ENCODE data around the gene RANBP9. TPM values are rescaled to one million over a fixed set of nuclear protein-coding genes. Genes with fewer than 3 reads are reported as not detected.
A peak's percentile ranks its signal among the peaks of the same experiment; 100 is the strongest.

RANBP9 gene
- polyA plus RNA-seq, 3 donors = 1.8 to 26.1 (median 2.0) TPM

GRCh38 chr6:13574571-13575376 lies 136.9 kb downstream of the RANBP9 start, which contains the start of gene SIRT5:
TSS of gene SIRT5 (plus strand) at chr6:13574601. CDS start at chr6:13584111, 9,510 bp downstream.
- H3K4me1 ChIP-seq (ENCODE audit: control insufficient read depth in 1 of 2, insufficient read depth in 2 of 2, low read length in 2 of 2) = peaks cover 11 to 18% of the 10 kb centered on the region in 2 donors
- peak within 1 kb of the TSS; percentile 71 to 94 (median 87) for H3K4me3 ChIP-seq (replicated peaks in 1 of 3; ENCODE audit: low read depth in 2 of 3, low read length in 3 of 3)
- H3K4me1 Mint-ChIP-seq = peaks cover 18% of the 10 kb centered on the region
- H3K27ac Mint-ChIP-seq = peak within 1 kb of the TSS; percentile 95 to 99 (median 97)
- H3K27me3 ChIP-seq (ENCODE audit: control insufficient read depth in 2 of 2, insufficient read depth in 2 of 2, low read length in 2 of 2) = no peaks in the 10 kb centered on the region
- H3K79me2 ChIP-seq (ENCODE audit: insufficient read depth, low read length) = no peaks in the 10 kb centered on the region
- H3K9me3 Mint-ChIP-seq = peaks cover 0 to 3% (median 0%) of the 10 kb centered on the region in 7 donors
- peak within 1 kb of the TSS; percentile 96 to 97 for H3K4me3 Mint-ChIP-seq
- H3K27me3 Mint-ChIP-seq (ENCODE audit: low read depth in 3 of 3) = peaks cover 4 to 6% (median 4%) of the 10 kb centered on the region in 3 donors
- no peaks in the 10 kb centered on the region for H4K20me1 ChIP-seq (ENCODE audit: insufficient read depth, low read length)
- peak within 1 kb of the TSS; percentile 90 for H3K9ac ChIP-seq (ENCODE audit: insufficient read depth, low read length, poor library complexity, severe bottlenecking)
- peak within 1 kb of the TSS; percentile 92 for H3K27ac ChIP-seq (ENCODE audit: low read depth in 1 of 2, low read length in 2 of 2)
- under 1% methylated on average over 51 of the region's 52 CpGs for WGBS (ENCODE audit: insufficient coverage)
- peak within 1 kb of the TSS; percentile 92 for H3K4me2 ChIP-seq (replicated peaks; ENCODE audit: extremely low read depth, low read length, poor library complexity, severe bottlenecking)
- intact Hi-C loops (cut with micrococcal nuclease) = loop anchor here (5.0 to 10.0 kb wide), 5 partner anchors 43 to 237 kb away; partner anchors contain the start of genes GFOD1 (in 2 of the 2) and NOL7 (in 1 of the 2)
- peak within 1 kb of the TSS; percentile 90 for H2AFZ ChIP-seq (ENCODE audit: insufficient read depth, low read depth, low read length, poor library complexity, severe bottlenecking)
- H3K9me3 ChIP-seq (replicated peaks in 1 of 2; ENCODE audit: control insufficient read depth in 1 of 2, insufficient read depth in 1 of 2, low read length in 2 of 2) = no peaks in the 10 kb centered on the region
- no peaks in the 10 kb centered on the region for H3K36me3 ChIP-seq (replicated peaks in 1 of 2; ENCODE audit: control insufficient read depth in 1 of 2, insufficient read depth in 2 of 2, low read length in 2 of 2)
- peaks cover 0 to 5% of the 10 kb centered on the region in 2 donors for H3K36me3 Mint-ChIP-seq
- peak; percentile 49 to 80 (median 76) for DNase-seq
- no peak for TF ChIP-seq CTCF (IDR thresholded peaks at IDR 0.05)

GRCh38 chr6:13574149-13574570 lies 137.5 kb downstream of the RANBP9 start:
- Histone ChIP-seq H3K9me3 (replicated peaks in 1 of 2; ENCODE audit: control insufficient read depth in 1 of 2, insufficient read depth in 1 of 2, low read length in 2 of 2) (no peaks in the 10 kb centered on the region), H3K27ac (ENCODE audit: low read depth in 1 of 2, low read length in 2 of 2) (peak overlapping the region; percentile 92), H3K79me2 (ENCODE audit: insufficient read depth, low read length) (no peaks in the 10 kb centered on the region), H3K4me1 (ENCODE audit: control insufficient read depth in 1 of 2, insufficient read depth in 2 of 2, low read length in 2 of 2) (peaks cover 11 to 16% of the 10 kb centered on the region in 2 donors), H2AFZ (ENCODE audit: insufficient read depth, low read depth, low read length, poor library complexity, severe bottlenecking) (peak overlapping the region; percentile 90), H4K20me1 (ENCODE audit: insufficient read depth, low read length) (no peaks in the 10 kb centered on the region), H3K36me3 (replicated peaks in 1 of 2; ENCODE audit: control insufficient read depth in 1 of 2, insufficient read depth in 2 of 2, low read length in 2 of 2) (no peaks in the 10 kb centered on the region), H3K4me3 (replicated peaks in 1 of 3; ENCODE audit: low read depth in 2 of 3, low read length in 3 of 3) (peak overlapping the region; percentile 71 to 94 (median 87)), H3K9ac (ENCODE audit: insufficient read depth, low read length, poor library complexity, severe bottlenecking) (peak overlapping the region; percentile 90), H3K4me2 (replicated peaks; ENCODE audit: extremely low read depth, low read length, poor library complexity, severe bottlenecking) (peak overlapping the region; percentile 92), H3K27me3 (ENCODE audit: control insufficient read depth in 2 of 2, insufficient read depth in 2 of 2, low read length in 2 of 2) (no peaks in the 10 kb centered on the region)
- Mint-ChIP-seq H3K4me3 (peak overlapping the region; percentile 96 to 97), H3K27ac (peak overlapping the region; percentile 95 to 99 (median 97)), H3K4me1 (peaks cover 17% of the 10 kb centered on the region), H3K36me3 (peaks cover 0 to 5% of the 10 kb centered on the region in 2 donors), H3K27me3 (ENCODE audit: low read depth in 3 of 3) (peaks cover 4 to 6% (median 4%) of the 10 kb centered on the region in 3 donors), H3K9me3 (peaks cover 0 to 3% (median 0%) of the 10 kb centered on the region in 7 donors)
- peak; percentile 40 for TF ChIP-seq CTCF (IDR thresholded peaks at IDR 0.05)
- under 1% methylated on average over 45 of the region's 46 CpGs for WGBS (ENCODE audit: insufficient coverage)
- DNase-seq = peak; percentile 85 to 89 (median 86)
- intact Hi-C loops (cut with micrococcal nuclease) = loop anchor here (5.0 to 10.0 kb wide), 5 partner anchors 43 to 237 kb away; partner anchors contain the start of genes GFOD1 (in 2 of the 2) and NOL7 (in 1 of the 2)

All from CD14-positive monocyte (primary cell).